NCI-H460 (cell line): ENCODE results near the gene MEPE. TPM values are rescaled to one million over a fixed set of nuclear protein-coding genes. Genes with fewer than 3 reads are reported as not detected.

Experiments used
- DNase-seq: peaks from one replicate; pipeline ENCODE4 v3.0.0-alpha.2; 2016; ENCODE audit warnings: low read depth; ENCODE audit errors: extremely low read depth
- total RNA-seq: library from RNA; depleted of rRNA; stranded (reverse); fragments of >200 nt; shearing (Covaris generic); gene quantifications from 2 replicates; pipeline ENCODE4 v1.2.3, GENCODE V29; 2014

The MEPE gene
- total RNA-seq, 1 experiment from 2014 or later, result not detected

DNA sequence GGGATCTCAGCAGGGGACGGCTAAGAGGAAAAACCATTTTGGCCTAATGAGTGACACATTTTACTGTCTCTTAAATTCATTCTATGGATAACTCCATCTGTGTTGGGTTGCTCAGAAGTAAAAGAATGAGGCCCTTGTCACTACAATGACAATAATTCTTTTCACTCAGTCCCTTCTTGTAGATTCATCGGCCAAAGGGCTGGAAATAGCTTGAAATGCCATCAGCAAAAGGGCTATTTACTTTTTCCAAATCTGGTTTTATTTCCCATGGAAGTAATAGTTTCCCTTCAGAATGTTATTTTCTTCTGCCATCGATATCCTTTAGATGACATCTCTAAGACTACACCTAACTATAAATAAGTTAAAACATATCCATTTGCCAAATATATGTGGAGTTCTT lies 7.4 kb downstream of the MEPE start:
- no peak for DNase-seq

- DNase-seq, result no peak
These were observed 11.2 kb downstream of the MEPE start for GRCh38 chr4:87843936-87844335.

GRCh38 chr4:87844452-87844851 lies 11.7 kb downstream of the MEPE start:
- no peak for DNase-seq

DNA sequence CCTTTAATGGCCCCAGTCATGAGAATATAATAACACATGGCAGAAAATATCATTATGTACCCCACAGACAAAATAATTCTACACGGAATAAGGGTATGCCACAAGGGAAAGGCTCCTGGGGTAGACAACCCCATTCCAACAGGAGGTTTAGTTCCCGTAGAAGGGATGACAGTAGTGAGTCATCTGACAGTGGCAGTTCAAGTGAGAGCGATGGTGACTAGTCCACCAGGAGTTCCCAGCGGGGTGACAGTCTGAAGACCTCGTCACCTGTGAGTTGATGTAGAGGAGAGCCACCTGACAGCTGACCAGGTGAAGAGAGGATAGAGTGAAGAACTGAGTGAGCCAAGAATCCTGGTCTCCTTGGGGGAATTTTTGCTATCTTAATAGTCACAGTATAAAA lies 13.5 kb downstream of the MEPE start:
- DNase-seq, result no peak

DNA sequence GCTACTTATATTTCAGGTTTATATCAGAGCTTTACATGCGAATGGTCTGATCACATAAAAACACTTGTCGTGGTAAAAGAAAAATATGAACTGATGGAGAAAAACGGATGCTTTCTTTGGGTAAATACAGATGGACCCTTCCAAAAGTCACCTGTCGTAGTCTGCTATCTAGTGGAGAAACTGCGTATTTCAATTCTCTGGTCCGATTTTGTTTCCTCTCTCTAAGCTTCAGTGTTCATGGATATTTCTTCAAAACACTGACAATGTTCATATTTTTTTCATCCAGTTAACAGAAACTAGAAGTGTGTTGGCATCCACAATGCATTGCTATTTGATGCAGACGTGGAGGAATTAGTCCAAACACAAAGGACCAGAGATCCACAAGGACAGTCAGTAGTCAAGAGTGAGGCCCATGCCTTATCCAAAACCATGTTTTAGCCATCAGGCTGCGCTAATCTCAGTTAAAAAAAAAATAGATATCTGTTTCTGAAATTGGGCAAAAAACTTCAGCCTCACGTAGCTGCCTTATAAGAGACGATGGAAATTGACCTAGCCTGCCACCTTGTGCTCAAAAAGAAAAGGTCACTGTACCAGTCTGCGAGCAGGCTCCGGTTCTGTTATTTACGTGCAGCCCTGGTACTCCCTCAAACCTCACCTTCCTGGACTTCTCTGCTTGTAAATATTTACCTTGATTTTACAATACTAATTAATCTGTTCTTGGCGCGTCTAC lies 16.0 kb downstream of the MEPE start:
- DNase-seq, result peak; percentile 50

GRCh38 chr4:87849612-87850011 lies 16.8 kb downstream of the MEPE start:
- DNase-seq, result no peak

GRCh38 chr4:87851332-87851731 lies 18.6 kb downstream of the MEPE start:
- no peak for DNase-seq

DNA sequence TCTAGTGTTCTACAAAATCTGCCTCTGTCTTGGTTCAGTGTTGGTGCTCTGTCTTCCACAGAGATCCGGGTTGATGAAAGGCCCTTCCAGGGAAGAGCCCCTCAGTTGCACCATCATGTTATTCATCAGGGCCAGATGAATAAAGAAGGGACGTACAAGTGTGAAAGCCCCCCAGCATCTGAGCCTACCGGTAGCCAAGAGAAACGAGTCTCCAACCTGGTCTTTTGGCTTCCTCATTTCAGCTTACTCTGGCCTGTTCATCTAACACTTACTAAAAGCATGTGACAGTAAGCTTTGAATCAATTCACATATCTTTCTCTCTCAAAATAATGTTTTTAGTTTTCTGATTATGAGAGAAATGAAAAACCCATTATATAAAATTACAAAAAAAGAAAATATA lies 19.2 kb downstream of the MEPE start:
- DNase-seq, result no peak

DNA sequence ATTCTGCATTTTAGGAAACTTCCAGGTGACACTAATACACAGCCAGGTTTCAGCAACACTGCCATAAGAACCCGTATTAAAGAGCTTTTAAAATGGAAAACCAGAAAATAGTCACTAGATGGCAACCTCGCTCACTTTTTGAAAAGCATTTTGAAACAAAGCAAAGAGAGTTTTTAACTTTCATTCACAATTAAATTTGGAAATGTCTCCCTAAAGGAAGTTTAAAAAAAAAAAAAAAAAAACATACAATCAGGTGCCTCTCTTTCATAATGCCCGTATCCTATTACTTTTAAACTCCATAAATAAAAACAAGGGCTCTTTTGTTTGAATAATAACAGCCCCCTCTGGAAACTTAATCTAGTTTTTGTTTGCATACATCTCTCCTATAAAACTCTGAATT lies 20.3 kb downstream of the MEPE start:
- peak; percentile 56 for DNase-seq

DNA sequence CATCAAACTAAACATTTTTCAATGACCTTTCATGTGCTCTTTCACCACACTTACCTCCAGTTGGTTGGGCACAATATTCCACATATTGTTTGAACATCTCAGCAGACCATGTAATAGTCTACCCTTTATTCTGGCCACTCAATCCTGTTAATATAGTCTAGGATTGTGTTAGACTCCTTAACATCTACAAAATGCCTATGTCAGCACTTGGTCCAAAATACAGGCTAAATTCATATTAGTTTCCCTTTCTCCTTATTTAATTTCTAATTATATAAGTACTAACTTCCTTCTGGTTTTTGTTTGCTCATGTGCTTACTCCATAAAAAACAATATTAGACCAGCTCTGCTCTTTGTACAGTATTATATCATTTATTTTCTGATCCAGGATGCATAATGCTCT lies 21.1 kb downstream of the MEPE start:
- DNase-seq, result no peak

- no peak for DNase-seq
These were observed 22.8 kb downstream of the MEPE start for GRCh38 chr4:87855559-87855958.

GRCh38 chr4:87856816-87857215 lies 24.0 kb downstream of the MEPE start:
- no peak for DNase-seq

GRCh38 chr4:87857789-87858188 lies 25.0 kb downstream of the MEPE start:
- DNase-seq, result no peak

GRCh38 chr4:87862236-87862635 lies 29.5 kb downstream of the MEPE start:
- no peak for DNase-seq

DNA sequence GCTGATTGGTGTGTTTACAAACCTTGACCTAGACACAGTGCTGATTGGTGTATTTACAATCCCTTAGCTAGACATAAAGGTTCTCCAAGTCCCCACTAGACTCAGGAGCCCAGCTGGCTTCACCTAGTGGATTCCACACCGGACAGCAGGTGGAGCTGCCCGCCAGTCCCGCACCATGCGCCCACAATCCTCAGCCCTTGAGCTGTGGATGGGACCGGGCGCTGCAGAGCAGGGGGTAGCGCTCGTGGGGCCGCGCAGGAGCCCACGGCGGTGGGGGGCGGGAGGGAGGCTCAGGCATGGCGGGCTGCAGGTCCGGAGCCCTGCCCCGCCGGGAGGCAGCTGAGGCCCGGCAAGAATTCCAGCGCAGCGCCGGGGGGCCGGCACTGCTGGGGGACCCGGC lies 30.7 kb downstream of the MEPE start:
- DNase-seq, result no peak

DNA sequence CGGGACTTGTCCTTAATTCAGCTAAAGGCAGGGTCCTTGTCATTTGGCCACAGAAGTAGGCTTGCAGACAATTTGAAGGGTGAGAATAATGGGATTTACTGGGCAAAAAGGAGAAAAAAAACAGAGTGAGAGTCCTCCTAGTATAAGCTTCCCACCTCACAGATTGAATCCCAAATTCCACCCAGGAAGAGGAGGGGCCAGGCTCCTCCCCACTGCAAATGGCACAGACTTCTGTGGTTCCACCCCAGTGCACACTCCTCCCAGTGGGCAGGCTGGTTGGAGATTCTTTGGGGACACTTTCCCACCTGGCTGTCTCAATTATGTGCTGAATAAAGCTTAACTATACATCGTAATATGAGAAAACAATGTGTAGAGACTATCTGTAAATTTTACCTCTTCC lies 31.6 kb downstream of the MEPE start:
- no peak for DNase-seq

GRCh38 chr4:87865288-87865687 lies 32.5 kb downstream of the MEPE start:
- no peak for DNase-seq

DNA sequence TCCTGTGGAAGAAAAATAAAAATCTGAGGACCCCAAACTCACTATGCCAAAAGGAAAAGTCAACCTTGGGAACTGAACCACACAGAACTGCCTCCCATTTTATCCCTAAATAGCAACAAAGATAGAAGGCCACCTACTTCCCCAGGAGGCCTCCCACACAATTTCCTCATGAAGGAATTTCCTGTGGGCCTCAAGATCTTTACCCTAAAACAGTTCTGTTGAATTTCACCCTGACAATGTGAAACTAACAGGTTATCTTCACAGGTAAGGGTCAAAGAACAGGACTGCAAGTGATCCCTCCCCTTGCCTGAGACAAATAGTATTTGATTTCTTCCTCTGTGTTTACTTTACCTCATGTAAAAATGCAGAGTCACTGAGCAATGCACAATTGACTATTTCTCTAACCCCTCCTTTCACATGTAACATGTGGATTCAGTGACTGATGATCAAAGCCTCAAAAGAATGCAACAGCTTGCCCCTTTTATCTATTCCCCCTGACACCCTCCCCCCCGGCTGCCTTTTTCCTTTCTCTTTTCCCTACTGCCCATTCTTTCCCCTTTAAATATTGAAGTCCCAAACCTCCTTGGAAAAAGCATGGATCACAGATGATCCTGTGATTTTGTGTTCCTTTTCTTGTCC lies 33.3 kb downstream of the MEPE start:
- peak; percentile 72 for DNase-seq

GRCh38 chr4:87868522-87868921 lies 35.8 kb downstream of the MEPE start:
- DNase-seq, result no peak

DNA sequence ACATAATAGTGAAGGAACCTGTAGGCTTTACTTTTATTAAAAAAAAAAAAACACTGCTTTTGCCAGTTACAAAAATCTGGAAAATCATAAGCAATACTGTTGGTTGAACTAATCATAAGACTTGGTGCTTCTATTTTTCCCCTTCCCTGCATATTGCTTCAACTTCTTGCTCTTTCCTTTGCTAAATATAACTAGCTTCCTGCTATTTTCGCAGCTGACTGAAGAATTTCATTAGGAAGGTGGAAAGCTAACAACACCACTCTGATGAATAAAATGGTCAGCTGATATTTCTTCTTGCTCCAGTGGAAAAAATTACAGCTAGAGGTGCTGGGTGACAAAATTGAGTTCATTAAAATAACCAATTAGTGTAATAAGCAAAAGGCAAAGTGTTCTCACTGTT lies 39.3 kb downstream of the MEPE start:
- peak; percentile 25 for DNase-seq

DNA sequence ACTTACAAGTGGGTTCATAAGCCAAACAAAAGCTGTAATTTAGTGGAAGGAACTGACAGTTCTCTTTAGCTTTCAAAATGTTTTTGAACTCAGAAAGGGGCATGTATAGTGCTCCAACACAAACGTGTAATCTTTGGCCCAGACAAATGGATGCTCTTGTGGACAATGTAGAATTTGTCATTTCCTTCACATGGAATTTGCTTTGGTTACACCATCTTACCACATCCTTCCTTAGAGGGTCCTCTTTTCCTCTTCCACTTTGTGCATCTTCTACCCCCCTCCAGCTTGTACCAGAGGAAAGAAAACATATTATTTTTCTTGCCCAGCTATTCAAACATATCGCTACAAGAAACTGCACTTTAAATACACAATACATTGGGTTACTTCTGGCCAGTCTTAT lies 42.4 kb downstream of the MEPE start:
- no peak for DNase-seq

DNA sequence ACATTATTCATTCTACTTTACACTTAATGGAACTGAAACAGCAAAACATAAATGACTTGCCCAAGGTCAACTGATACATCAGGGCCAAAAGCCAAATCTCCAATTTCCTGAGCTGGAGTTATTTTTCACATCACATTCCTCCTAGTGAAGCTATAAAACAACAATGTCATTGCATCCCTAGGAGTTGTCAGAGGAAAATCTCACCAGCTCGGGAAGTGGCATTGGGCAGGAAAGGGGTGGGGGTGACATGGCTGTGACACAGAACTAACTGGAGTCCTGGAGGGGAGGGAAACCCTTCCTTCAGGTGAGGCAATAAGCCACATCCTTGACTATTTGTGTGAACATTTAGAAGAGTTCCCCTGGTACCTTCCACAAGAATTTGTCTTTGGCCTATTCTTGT lies 47.3 kb downstream of the MEPE start:
- peak; percentile 60 for DNase-seq

- DNase-seq, result no peak
These were observed 48.3 kb downstream of the MEPE start for GRCh38 chr4:87881115-87881514.
